NCI-H187 treated with DMSO at 0.1 percent for 48 hours (cell line): ENCODE results near the gene GMPPB.
"Not testable (repeated sequence)": the region's sequence is repeated elsewhere in the genome, so short reads cannot be mapped to it uniquely, and the experiment has no call there.

Experiments used
- DNase-seq: peaks from one replicate; lab custom pipeline; 2025; lab: John Stamatoyannopoulos, UW

GMPPB gene

GRCh38 chr3:49723628-49724551, at the start of gene GMPPB:
TSS of gene GMPPB (minus strand) at chr3:49723951. CDS start at chr3:49723726, 225 bp downstream.
- DNase-seq, result peak; percentile 28

GRCh38 chr3:49772703-49773102, 49.0 kb upstream of the GMPPB start:
- DNase-seq, result no peak

- no peak for DNase-seq
These were observed 47.7 kb upstream of the GMPPB start for GRCh38 chr3:49771340-49771938.

GRCh38 chr3:49769926-49770325, 46.2 kb upstream of the GMPPB start:
- no peak for DNase-seq

- DNase-seq, result no peak
These were observed 45.6 kb upstream of the GMPPB start for GRCh38 chr3:49769286-49769915.

- no peak for DNase-seq
These were observed 40.2 kb upstream of the GMPPB start for GRCh38 chr3:49763981-49764380.

- DNase-seq, result no peak
These were observed 37.9 kb upstream of the GMPPB start for GRCh38 chr3:49761661-49762060.

GRCh38 chr3:49759226-49759625, 35.5 kb upstream of the GMPPB start:
- no peak for DNase-seq

- DNase-seq, result no peak
These were observed 33.4 kb upstream of the GMPPB start for GRCh38 chr3:49757197-49757596.

GRCh38 chr3:49756036-49756435, 32.3 kb upstream of the GMPPB start:
- no peak for DNase-seq

GRCh38 chr3:49754536-49754935, 30.8 kb upstream of the GMPPB start:
- DNase-seq, result no peak

- no peak for DNase-seq
These were observed 27.8 kb upstream of the GMPPB start for GRCh38 chr3:49751501-49751900.

GRCh38 chr3:49750056-49750455, 26.3 kb upstream of the GMPPB start:
- DNase-seq, result no peak

GRCh38 chr3:49748874-49749273, 25.1 kb upstream of the GMPPB start:
- not testable (repeated sequence) for DNase-seq

- no peak for DNase-seq
These were observed 24.2 kb upstream of the GMPPB start for GRCh38 chr3:49747792-49748480.

- DNase-seq, result no peak
These were observed 22.2 kb upstream of the GMPPB start for GRCh38 chr3:49745986-49746385.

GRCh38 chr3:49740427-49740826, 16.7 kb upstream of the GMPPB start:
- no peak for DNase-seq

- no peak for DNase-seq
These were observed 14.4 kb upstream of the GMPPB start for GRCh38 chr3:49738067-49738713.

- no peak for DNase-seq
These were observed 11.0 kb upstream of the GMPPB start for GRCh38 chr3:49734752-49735151.

GRCh38 chr3:49733551-49733950, 9.8 kb upstream of the GMPPB start:
- no peak for DNase-seq

GRCh38 chr3:49732597-49732996, 8.8 kb upstream of the GMPPB start:
- no peak for DNase-seq
